HL-60/S4 (cell line): Measurements from ENCODE around the gene LRRC75A.

ENCODE experiments used
- in situ Hi-C: fragments of 300-500 bp; cut with MboI; formaldehyde crosslinking; loops from 2 replicates; pipeline ENCODE4 v1.14.3; 2022; ENCODE audit warnings: low sequenced_read_pairs

Gene LRRC75A

DNA sequence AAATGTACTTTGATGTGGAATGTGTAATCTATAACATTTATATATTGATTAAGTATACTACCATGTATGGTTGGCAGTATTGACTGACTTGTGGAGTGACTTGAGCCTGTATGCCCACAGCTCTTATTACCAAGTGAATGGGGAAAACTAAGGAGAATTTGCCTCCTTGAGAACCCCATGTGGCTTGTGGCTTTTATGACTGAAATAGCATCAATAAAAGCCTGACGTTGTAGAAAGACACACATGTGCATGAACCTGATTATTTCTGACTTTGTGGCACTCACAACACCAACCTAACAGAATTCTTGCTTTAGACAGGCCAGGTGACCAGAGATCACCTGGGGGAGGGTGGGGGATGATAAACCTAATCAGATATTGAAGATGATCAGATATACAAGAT lies 2.1 kb upstream of the LRRC75A start:
- in situ Hi-C loops = no loop called here

DNA sequence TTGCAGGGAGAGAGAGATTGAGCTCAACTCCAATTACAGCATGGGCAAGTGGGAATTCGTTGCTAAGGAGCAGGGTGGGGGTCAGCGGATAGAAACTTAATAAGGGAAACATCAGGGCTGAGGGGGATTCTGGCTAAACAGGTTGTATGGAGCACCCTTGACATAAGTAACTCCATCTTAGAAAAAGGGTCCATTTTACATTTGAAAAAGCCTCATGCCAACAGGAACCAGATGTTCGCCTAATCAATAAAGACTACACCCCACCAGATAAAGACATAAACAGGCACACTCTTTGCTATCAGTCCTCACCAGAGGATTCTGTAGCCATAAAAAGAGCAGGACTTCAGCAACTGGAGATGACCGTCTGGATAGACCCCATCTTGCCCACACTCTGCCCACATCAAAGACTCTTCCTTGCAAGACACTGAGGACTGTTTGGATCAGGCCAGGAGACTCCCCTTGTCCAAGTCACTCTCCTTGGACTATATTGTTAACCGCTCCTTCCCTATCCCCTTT lies 1.6 kb upstream of the LRRC75A start:
- in situ Hi-C loops = no loop called here

DNA sequence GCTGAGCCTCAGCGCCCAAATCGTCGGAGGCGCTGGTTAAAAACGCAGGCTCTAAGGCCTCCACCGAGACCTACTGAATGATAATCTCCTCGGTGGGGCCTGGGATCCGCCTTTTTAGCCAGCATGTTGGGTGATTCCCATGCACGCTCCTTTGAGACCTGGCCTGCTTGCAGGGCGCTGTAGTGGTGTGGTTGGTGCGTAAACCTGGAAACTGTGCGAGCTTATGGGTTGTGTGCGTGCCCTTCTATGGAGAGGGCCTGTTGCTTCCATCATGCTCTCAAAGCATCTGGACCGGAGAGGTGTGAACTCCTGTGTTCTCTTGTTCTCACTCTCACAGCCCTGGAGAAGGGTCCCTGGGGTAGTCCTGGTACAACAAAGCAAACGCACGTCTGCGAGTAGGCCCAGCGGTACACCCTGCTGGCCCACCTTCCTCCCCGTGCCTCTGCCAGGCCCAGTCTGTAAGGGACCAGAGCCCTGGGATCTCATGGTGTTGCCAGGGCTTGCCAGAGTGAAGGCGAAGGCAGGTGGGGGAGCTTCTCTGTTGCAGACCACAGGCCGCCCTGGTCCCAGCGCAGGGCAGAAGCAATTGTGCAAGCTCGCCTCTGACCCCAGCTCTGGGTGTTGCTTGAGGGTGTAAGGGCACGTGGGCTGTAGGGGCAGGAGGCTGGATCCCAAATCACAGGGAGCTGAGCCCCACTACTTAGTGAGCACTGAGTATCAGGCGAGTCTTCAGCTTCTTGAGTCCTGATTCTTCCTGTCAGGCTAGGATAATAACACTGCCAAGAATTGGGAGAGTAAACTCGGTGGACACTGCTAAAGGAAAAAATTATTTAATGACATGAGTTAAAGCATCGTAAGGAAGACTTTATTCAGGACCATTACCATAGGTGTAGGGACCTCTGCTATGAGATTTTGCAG lies 879 bp upstream of the LRRC75A start:
- in situ Hi-C loops = no loop called here

DNA sequence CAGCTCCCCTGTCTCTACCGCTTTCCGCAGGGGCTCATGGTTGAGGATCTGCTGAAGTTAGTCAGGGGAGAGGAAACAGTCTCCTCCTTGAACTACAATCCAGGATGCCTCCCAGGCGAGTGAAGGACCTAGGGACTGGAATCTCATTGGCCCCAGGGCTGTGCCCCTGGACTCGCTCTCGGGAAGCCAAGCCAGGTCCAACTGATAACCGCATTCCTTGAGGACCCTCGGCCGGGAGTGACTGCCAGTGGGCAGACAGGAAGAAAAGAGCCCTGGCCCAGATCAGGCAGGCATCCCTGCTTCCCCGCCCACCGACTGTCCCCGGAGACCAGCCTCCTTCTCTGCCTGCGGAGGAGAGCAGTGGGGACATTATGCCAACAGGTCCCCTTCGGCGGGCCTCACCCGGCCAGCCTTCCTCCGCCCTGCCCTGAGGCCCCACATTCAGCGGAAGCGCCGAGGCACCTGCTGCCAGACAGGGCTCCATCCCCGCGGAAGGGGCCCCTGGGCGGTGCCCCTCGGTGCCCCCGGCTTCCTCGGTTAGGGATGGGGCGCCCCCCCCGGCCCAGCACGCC lies 776 bp downstream of the LRRC75A start:
- in situ Hi-C loops = no loop called here

DNA sequence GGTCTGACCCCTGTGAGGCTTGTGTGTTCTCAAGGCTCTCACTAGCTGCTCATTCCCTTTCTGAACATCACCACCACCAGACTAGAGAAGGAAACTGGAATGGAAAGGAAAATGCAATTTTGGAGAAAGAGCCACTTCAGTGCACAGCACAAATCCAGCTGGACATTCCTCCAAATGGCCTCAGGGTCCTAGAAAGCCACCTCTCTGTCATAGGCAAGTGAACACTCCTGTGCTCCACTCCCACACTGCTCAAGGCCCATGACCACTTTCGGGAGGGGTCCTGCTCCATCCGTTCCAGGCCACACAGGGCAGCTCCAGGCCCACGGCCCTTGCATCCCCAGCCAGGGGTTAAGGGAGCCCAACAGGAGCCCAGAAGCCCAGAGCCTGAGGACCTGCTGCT lies 2.6 kb downstream of the LRRC75A start:
- in situ Hi-C loops = no loop called here

DNA sequence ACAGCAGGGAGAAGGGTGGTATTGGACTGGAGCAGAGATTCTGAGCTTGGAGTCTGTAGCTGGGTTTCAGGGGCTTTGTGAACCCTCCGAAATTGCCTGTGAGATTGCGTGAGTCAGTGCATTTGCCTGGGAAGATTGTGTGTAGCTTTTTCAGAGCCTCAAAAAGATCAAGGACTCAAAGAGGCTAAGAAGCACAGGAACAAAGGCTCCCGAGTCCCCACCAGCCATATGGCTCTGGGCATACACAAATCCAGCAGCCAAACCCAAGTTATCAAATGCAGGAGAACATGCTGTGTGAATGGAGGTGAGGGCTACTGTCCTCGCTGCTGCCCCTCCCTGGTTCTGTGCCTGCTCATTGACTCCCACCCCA lies 3.0 kb downstream of the LRRC75A start:
- in situ Hi-C loops = no loop called here

DNA sequence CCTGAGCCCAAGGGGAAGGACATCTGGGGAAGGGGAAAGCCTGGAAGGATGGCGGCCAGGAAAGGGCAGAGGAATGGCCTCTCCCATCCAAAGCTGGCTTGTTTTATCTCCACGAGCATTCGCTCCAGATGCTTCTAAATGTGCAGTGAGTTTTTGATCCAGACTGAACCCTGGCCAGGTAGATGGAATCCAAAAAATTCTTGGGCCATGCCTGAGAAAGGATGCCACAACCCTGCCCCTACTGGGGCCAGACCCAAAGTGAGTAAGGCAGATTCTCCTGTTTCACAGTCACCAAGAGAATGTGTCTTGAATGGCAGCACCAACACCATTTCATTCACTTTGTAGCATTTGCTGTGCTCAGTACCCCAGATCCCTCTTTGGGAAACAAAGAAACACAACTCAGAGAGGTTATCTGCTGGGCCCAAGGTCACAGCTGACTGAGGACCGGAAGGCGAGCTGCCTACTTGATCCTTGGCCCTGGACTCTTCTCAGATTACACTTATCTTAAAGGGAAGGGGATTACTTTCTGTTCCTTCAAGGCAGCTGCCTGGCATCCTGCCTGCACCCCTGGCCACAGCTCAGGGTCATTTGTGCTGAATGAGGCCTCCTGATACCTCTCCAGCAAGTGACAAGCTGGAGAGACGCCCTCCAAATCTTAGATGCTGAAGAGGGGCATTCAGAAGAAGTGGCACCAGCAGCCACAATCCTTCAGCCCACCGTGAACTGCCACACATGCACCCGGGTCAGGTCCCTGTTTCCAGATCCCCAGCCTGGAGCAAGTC lies 3.6 kb downstream of the LRRC75A start:
- in situ Hi-C loops = no loop called here

DNA sequence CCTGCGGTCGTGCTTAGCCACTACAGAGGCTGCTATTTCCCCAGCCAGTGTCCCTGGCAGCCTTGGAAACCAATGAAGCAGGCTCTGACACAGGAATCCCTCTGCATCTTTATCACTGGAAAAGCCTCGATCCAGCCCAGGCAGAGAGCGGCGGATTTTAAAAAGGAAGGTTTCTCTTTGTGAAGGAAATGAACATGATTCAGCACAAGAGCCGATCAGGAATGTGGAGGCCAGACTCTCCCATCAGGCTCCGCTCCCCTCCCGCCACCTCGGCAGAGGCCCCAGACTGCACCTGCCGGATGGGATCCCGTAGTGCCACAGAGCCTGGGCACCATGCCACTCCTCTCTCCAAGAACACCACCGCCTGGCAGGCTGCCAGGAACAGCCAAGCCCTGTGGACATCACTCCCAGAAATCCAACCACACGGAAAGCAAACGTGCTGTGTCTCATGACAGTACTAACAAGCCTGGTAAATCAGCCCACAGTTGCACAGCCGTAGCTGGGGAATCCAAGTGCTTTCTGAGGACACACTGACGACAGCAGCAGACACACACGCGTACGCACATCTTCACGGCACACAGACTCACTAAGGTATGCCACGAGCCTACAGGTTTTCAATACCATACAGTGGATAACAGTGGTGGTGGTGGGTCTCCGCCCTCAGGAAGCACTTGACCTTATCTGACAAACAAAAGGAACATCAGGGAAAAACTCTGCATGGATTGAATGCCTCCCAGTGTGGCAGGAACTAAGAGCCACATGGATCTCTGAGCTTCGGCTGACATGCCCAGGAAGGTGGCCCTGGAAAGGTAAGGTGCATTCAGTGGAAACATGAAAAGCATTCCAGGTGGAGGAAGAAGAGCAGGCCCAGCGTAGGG lies 5.4 kb downstream of the LRRC75A start:
- in situ Hi-C loops = no loop called here

DNA sequence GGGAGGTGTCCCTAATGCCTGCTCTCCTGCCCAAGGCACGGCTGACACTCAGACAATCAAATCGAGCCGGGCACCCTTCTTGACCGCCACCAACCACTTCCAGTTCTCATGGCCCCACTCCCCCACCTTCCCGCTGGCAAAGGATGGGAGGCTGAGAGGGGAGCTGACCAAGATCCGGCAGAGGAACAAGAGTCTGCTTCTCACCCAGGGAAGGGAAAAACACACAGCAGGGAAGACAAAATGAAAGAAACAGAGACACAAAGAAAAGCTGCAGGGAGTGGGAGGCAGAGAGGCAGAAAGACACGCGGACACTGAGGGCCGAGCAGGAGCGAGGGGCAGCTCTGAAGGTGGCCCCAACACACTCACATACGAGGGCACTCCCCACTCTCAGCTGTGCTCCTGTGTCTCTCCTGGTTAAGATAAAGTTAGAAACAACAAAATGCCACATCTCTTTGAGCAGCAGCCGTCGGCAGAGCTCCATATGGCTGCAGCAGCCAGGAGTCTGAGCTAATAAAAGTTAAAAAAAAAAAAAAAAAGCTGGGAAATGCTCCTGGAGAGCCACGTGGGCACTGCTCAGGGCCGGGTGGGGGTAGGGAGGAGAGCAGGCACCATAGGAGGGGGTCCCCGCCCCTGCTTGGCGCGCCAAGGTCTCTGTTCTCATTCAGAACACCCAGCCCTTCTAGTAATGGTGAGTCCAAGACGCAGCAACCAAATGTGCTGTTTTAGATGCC lies 7.4 kb downstream of the LRRC75A start:
- in situ Hi-C loops = no loop called here

DNA sequence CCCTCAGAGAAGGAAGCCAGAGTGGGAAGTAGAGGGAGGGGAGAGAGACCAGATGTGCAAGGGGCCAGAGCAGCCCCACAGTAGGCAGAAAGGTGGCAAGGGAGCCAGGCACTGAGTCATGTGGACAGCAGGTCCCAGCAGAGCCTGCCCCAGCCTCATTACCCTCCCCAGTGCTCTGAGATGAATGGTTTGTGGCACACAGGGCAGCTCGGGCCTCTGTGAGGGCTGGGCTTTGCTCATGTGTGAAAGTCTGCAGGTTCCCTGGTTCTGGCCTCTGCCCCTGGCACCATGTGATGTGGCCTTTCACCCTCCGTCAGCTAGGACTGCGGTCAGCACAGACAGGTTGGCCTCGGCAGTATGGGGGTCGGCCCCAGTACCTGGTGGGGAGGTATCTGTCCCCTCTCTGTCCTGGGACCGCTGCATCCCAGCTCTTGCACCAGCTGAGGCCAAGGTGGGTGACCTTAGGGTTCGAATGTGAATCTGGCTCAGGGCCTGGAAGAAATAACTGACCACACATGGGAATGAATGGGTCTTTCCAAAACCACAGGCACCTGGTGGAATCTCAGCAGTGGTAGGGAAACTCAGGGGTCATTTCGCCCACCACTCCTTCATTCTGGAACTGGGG lies 8.9 kb downstream of the LRRC75A start:
- in situ Hi-C loops = no loop called here

DNA sequence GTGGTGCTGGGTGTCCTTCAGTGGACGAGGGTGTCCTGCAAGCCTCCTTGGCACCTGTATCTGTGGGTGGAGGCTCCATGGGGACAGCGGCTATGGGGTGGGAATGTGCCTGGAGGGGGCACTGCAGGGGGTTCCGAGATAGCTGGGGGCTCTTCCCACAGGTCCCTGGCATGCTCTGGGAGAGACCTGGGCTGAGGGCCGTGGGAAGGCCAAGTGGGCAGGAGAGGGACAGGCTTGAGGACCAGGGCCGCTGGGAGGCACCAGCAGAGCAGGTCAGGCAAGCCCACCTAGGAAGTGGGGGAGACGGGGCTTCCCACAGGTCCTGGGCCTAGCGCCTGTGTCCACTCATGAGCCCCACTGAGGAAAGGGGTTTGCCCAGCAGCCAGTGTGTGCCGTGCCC lies 9.7 kb downstream of the LRRC75A start:
- in situ Hi-C loops = no loop called here

DNA sequence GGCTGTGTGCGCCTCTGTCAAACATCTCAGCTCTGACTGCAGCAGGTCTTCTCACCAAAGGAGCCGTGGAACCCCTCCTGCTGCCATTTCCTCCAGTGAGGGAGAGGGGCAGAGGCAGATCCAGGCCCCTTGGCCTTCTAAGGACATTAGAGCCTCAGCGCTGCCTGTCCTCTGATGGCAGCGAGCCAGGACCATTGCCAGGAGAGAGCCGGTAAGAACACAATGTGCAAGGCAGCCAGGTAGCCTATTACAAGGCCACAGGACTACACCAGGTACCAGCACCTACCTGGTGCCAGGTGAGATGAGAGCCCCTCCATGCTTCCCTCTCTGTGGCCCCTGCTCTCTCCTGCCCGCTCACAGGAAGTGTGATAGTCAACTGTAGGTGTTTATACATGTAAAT lies 11.0 kb downstream of the LRRC75A start:
- in situ Hi-C loops = no loop called here

DNA sequence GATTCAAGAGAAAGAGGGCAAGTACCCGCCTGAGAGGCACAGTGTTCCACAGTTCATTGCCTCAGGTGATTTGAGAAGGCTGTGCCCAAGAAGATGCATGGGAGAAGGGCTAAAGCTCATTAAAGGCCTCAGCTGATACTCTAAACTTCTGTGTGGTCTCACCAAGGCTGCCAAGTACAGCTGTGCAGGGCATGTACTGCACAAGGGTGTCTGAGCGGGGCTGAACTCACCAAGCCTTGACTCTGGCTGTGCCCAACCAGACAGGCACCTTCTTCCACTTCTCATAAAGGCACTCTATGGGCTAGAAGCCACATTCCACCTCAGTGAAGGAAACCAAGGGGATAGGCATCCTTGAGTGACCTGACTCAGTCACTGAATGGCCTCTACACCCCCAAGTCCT lies 12.7 kb downstream of the LRRC75A start:
- in situ Hi-C loops = no loop called here

DNA sequence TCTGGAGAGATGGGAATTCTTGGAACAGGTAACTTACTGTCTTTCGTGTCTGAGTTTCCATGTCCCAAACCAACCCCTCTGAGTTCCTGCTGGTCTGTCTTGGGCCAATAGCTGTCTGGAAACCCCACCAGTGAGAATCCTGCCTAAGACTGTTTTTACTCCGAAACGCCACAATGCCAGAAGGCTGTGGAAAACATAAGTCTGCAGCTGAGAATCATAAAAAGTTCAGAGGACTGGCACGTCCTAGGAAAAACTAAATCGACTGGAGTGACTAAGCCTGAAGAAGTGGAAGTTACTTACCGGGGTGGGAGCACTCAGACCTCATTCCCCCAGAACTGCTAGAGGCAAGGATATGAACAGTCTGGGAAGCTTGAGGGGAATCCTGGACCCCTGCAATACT lies 13.3 kb downstream of the LRRC75A start:
- in situ Hi-C loops = no loop called here

DNA sequence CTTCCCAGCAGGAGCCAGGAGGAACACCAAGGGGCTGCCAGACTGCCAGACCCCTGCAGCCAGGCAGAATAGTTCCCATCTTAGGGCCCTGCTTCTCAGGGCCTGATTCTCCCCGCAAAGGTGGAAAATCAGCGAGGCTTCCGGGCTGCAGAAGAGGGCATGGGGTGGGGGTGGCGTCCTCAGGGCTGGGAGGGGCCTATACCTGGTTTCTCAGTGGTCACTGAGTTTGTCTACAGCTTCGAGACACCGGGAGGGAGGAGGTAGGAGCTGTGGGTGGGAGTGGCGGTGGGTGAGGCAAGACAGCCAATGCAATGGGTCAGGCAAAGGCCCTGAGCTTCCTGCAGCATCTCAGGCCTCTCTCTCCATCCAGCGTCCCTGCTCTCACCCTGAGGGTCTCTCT lies 14.3 kb downstream of the LRRC75A start:
- in situ Hi-C loops = no loop called here

DNA sequence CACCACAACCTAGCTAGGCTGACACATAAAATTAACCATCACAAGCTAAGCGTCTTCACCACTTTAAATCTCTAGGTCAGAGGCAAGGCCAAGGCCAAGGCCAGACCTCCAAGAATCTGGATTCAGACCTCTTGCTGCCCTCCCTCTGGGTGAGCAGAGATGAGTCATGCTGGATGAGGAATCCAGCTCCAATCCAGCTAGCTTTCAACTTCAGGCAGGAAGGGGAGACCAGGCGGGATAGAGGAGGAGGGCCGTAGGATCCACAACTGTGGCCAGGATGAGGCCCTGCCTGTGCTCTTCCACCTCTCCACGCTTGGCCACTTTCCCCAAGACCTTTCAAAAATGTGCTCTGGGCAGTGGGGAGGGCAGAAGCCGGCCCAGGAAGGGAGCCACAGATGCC lies 14.7 kb downstream of the LRRC75A start:
- in situ Hi-C loops = no loop called here

DNA sequence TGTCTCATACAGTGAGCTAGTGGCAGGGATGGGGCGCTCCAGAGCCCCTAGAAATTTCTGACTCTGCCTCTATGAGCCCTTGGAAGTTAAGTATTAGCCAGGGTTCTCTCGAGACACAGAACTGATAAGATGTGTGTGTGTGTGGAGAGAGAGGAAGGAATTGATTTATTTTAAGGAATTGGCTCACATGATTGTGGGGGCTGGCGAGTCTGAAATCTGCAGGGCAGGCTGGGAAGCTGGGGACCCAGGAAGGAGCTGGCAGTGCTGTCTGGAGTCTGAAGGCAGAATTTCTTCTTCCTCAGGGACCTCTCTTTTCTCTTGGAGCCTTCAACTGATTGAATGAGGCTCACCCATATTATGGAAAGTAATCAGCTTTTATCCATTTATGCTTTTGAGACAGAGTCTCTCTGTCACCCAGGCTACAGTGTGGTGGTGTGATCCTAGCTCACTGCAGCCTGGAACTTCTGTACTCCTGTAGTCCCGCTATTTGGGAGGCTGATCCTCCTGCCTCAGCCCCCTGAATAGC lies 16.8 kb downstream of the LRRC75A start:
- in situ Hi-C loops = no loop called here

DNA sequence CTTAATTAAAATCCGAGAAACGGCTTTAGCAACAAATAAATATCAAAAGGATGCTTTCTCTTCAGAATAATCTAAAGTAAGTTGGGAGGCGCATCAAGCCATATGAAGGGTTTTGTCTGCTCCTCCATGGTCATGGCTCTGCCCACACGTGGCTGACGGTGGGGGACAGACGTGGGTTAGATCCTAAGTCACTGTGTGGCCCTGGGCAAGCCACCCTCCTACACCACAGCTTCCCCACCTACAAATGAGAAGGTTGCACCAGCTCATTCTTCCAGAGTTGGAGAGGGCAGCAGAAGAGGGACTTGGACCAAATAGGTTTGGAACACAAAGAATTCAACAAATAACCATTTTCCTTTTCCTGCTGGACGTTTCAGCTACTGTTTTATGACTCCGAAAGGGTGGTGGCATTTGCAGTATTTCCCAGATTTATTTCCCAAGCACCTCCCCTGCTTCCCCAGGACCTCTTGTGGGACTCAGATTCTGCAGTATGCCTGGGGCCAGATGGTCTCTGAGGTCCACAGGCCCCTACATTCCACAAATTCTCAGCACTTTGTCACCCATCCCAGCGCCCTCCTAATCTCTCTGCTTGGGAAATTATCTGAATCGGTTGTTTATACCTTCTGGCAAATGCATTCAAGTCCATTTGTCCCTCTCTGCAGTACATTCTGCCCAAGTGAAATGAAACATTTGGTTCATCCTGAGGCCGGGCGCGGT lies 17.8 kb downstream of the LRRC75A start:
- in situ Hi-C loops = no loop called here
